ENCODE results near the gene CDC42EP2. TPM values are rescaled to one million over a fixed set of nuclear protein-coding genes. Genes with fewer than 3 reads are reported as not detected.

The CDC42EP2 gene
- total RNA-seq, 1 donor: 15.6 TPM

GRCh38 chr11:65316227-65317024, 1.8 kb downstream of the CDC42EP2 start:
- Histone ChIP-seq H4K20me1 (ENCODE audit: insufficient read depth, low read length) (peaks cover 35% of the 10 kb centered on the region), H3K9me3 (ENCODE audit: low read depth, low read length) (no peaks in the 10 kb centered on the region), H3K79me2 (ENCODE audit: insufficient read depth, low read length) (peaks cover 54% of the 10 kb centered on the region), H3K27me3 (ENCODE audit: insufficient read depth, low read length) (no peaks in the 10 kb centered on the region), H3K4me3 (ENCODE audit: insufficient read depth, low read length) (peak overlapping the region; percentile 97), H2AFZ (ENCODE audit: low read length) (no peak overlapping the region), H3K36me3 (ENCODE audit: insufficient read depth, low read length) (peaks cover 12% of the 10 kb centered on the region), H3K27ac (ENCODE audit: low read depth, low read length) (peak overlapping the region; percentile 98), H3K4me2 (ENCODE audit: insufficient read depth, low read length) (peak overlapping the region; percentile 92), H3K4me1 (ENCODE audit: insufficient read depth, low read length) (peaks cover 28% of the 10 kb centered on the region)
- peak; percentile 96 for DNase-seq (ENCODE audit: insufficient read length, low spot score, missing footprints)
- TF ChIP-seq CTCF (IDR thresholded peaks at IDR 0.05; ENCODE audit: extremely low read depth, low read depth, low read length): no peak

GRCh38 chr11:65317025-65317786, 2.5 kb downstream of the CDC42EP2 start:
- no peaks in the 10 kb centered on the region for H3K27me3 ChIP-seq (ENCODE audit: insufficient read depth, low read length)
- TF ChIP-seq CTCF (IDR thresholded peaks at IDR 0.05; ENCODE audit: extremely low read depth, low read depth, low read length): no peak
- H3K36me3 ChIP-seq (ENCODE audit: insufficient read depth, low read length): peaks cover 20% of the 10 kb centered on the region
- H3K4me3 ChIP-seq (ENCODE audit: insufficient read depth, low read length): peak overlapping the region; percentile 97
- peak; percentile 80 for DNase-seq (ENCODE audit: insufficient read length, low spot score, missing footprints)
- peak overlapping the region; percentile 98 for H3K27ac ChIP-seq (ENCODE audit: low read depth, low read length)
- peaks cover 62% of the 10 kb centered on the region for H3K79me2 ChIP-seq (ENCODE audit: insufficient read depth, low read length)
- H2AFZ ChIP-seq (ENCODE audit: low read length): no peak overlapping the region
- H4K20me1 ChIP-seq (ENCODE audit: insufficient read depth, low read length): peaks cover 43% of the 10 kb centered on the region
- H3K4me1 ChIP-seq (ENCODE audit: insufficient read depth, low read length): peaks cover 25% of the 10 kb centered on the region
- no peaks in the 10 kb centered on the region for H3K9me3 ChIP-seq (ENCODE audit: low read depth, low read length)
- H3K4me2 ChIP-seq (ENCODE audit: insufficient read depth, low read length): peak overlapping the region; percentile 92

GRCh38 chr11:65320386-65321075, 5.9 kb downstream of the CDC42EP2 start:
- Histone ChIP-seq H3K27me3 (ENCODE audit: insufficient read depth, low read length) (no peaks in the 10 kb centered on the region), H3K79me2 (ENCODE audit: insufficient read depth, low read length) (peaks cover 60% of the 10 kb centered on the region), H4K20me1 (ENCODE audit: insufficient read depth, low read length) (peaks cover 52% of the 10 kb centered on the region), H3K4me2 (ENCODE audit: insufficient read depth, low read length) (no peak overlapping the region), H3K27ac (ENCODE audit: low read depth, low read length) (no peak overlapping the region), H2AFZ (ENCODE audit: low read length) (no peak overlapping the region), H3K4me1 (ENCODE audit: insufficient read depth, low read length) (peaks cover 17% of the 10 kb centered on the region), H3K4me3 (ENCODE audit: insufficient read depth, low read length) (no peak overlapping the region), H3K36me3 (ENCODE audit: insufficient read depth, low read length) (peaks cover 25% of the 10 kb centered on the region), H3K9me3 (ENCODE audit: low read depth, low read length) (no peaks in the 10 kb centered on the region)
- TF ChIP-seq CTCF (IDR thresholded peaks at IDR 0.05; ENCODE audit: extremely low read depth, low read depth, low read length): no peak
- DNase-seq (ENCODE audit: insufficient read length, low spot score, missing footprints): peak; percentile 35

Measured in osteoblast (primary cell).